Neural cell (in vitro differentiated cells): ENCODE measurements around the gene TRIM29. TPM values are rescaled to one million over a fixed set of nuclear protein-coding genes. Genes with fewer than 3 reads are reported as not detected.

Source experiments
- H2AFZ ChIP-seq: fragments of 200-600, 300-800 bp; sonication (generic), shearing (Covaris generic); 2 replicates; pipeline ENCODE4 v1.6.0; 2014; ENCODE audit warnings: low read depth, mild to moderate bottlenecking, antibody characterized with exemption, low read length, moderate library complexity
- H3F3A ChIP-seq: fragments of 200-600 bp; shearing (Covaris generic); 2 replicates; pipeline ENCODE4 v1.6.1; 2016; ENCODE audit warnings: mild to moderate bottlenecking, moderate library complexity, mixed read lengths, antibody characterized with exemption, low read length; ENCODE audit not compliant: insufficient read depth, poor library complexity, severe bottlenecking
- H3K27ac ChIP-seq: fragments of 200-600, 300-800 bp; sonication (generic), shearing (Covaris generic); 2 replicates; pipeline ENCODE4 v1.5.1; 2014; ENCODE audit warnings: mild to moderate bottlenecking, low read length, moderate library complexity
- H3K27me3 ChIP-seq: fragments of 300-800, 200-600 bp; sonication (generic), shearing (Covaris generic); 2 replicates; pipeline ENCODE4 v1.6.0; 2014; ENCODE audit warnings: mild to moderate bottlenecking, low read depth, low read length, moderate library complexity; ENCODE audit not compliant: insufficient read depth
- H3K36me3 ChIP-seq: fragments of 300-800, 200-600 bp; sonication (generic), shearing (Covaris generic); 2 replicates; pipeline ENCODE4 v1.5.1; 2014; ENCODE audit warnings: mild to moderate bottlenecking, antibody characterized with exemption, low read length, moderate library complexity; ENCODE audit not compliant: insufficient read depth
- H3K4me2 ChIP-seq: fragments of 300-800, 200-600 bp; sonication (generic), shearing (Covaris generic); 2 replicates; pipeline ENCODE4 v1.6.0; 2014; ENCODE audit warnings: mild to moderate bottlenecking, low read length
- H3K4me3 ChIP-seq: fragments of 300-800, 200-600 bp; sonication (generic), shearing (Covaris generic); 2 replicates; pipeline ENCODE4 v1.5.1; 2014; ENCODE audit warnings: mild to moderate bottlenecking, low read length, moderate library complexity
- H3K79me2 ChIP-seq: fragments of 200-600 bp; shearing (Covaris generic); replicated peaks from 2 replicates; pipeline ENCODE4 v1.6.0; 2014; ENCODE audit warnings: mild to moderate bottlenecking, low read length, moderate library complexity; ENCODE audit not compliant: insufficient read depth
- H3K9ac ChIP-seq: fragments of 300-800, 200-600 bp; sonication (generic), shearing (Covaris generic); 2 replicates; pipeline ENCODE4 v1.6.1; 2016; ENCODE audit warnings: mild to moderate bottlenecking, low read length, mixed read lengths
- H3K9me2 ChIP-seq: fragments of 200-600 bp; shearing (Covaris generic); 2 replicates; pipeline ENCODE4 v1.6.1; 2016; ENCODE audit warnings: mild to moderate bottlenecking, low read length, mixed read lengths; ENCODE audit not compliant: insufficient read depth
- H3K9me3 ChIP-seq: fragments of 200-600, 300-800 bp; sonication (generic), shearing (Covaris generic); 2 replicates; pipeline ENCODE4 v1.6.1; 2016; ENCODE audit warnings: mild to moderate bottlenecking, mixed run types, low read length, moderate library complexity, mixed read lengths
- H4K20me1 ChIP-seq: fragments of 200-600 bp; shearing (Covaris generic); 2 replicates; pipeline ENCODE4 v1.6.1; 2016; ENCODE audit warnings: mild to moderate bottlenecking, mixed run types; ENCODE audit not compliant: insufficient read depth
- EP300 ChIP-seq: fragments of 450-650 bp; conservative IDR thresholded peaks from 2 replicates; pipeline ENCODE4 v1.6.1; 2014; ENCODE audit warnings: antibody characterized with exemption, mild to moderate bottlenecking, moderate library complexity; ENCODE audit not compliant: poor library complexity, severe bottlenecking
- EZH2 ChIP-seq: fragments of 200-600, 300-800 bp; shearing (Covaris generic), sonication (generic); IDR thresholded peaks from 2 replicates; pipeline ENCODE4 v1.6.1; 2014; ENCODE audit warnings: antibody characterized with exemption, low read length, borderline replicate concordance, mild to moderate bottlenecking; ENCODE audit not compliant: insufficient read depth, poor library complexity, severe bottlenecking
- MXI1 ChIP-seq: fragments of 450-650 bp; conservative IDR thresholded peaks from 2 replicates; pipeline ENCODE4 v1.6.1; 2014; ENCODE audit warnings: antibody characterized with exemption, mild to moderate bottlenecking; ENCODE audit not compliant: poor library complexity, severe bottlenecking
- POLR2AphosphoS5 ChIP-seq: IDR thresholded peaks from 2 replicates; pipeline ENCODE4 v1.6.1; 2012
- RAD21 ChIP-seq: fragments of 450-650 bp; conservative IDR thresholded peaks from 2 replicates; pipeline ENCODE4 v1.6.1; 2014; ENCODE audit warnings: antibody characterized with exemption, mild to moderate bottlenecking, moderate library complexity
- SMC3 ChIP-seq: fragments of 450-650 bp; conservative IDR thresholded peaks from 2 replicates; pipeline ENCODE4 v1.6.1; 2014; ENCODE audit warnings: antibody characterized with exemption, mild to moderate bottlenecking, moderate library complexity; ENCODE audit not compliant: poor library complexity
- TAF1 ChIP-seq: IDR thresholded peaks from 2 replicates; pipeline ENCODE4 v1.6.1; 2012; ENCODE audit warnings: low read depth
- polyA plus RNA-seq: library from polyadenylated mRNA; depleted of rRNA; stranded (reverse); fragments of >200 nt; gene quantifications from 2 replicates; pipeline ENCODE4 v1.2.3, GENCODE V29; 2014
- TF ChIP-seq, protein P1 (sequence below): IDR thresholded peaks from 2 replicates; pipeline ENCODE4 v1.6.1; 2012; ENCODE audit warnings: borderline replicate concordance
- TF ChIP-seq, protein P2 (sequence below): fragments of 450-650 bp; IDR thresholded peaks from 2 replicates; pipeline ENCODE4 v1.5.1; 2014; ENCODE audit warnings: antibody characterized with exemption, mild to moderate bottlenecking, moderate library complexity; ENCODE audit not compliant: poor library complexity, severe bottlenecking

The TRIM29 gene
- polyA plus RNA-seq, 1 donor from 2014 or later: 0.82 TPM

DNA sequence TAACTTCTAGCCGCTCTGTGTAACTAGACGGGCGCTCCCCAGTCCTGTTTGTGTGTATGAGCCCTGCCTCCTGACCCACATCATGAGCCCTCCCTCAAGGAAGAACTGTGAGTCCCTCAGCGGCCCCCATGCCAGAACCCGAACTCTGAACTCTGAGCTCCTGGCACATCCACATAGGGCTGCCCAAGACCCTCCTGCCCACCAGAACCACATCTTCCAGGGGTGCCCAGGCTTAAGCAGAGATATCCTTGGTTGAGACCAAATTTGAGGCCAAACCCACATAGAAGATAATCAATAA lies 3.0 kb downstream of the TRIM29 start:
- H3K36me3 ChIP-seq: no peaks in the 10 kb centered on the region
- H3K9ac ChIP-seq: no peak overlapping the region
- no peak overlapping the region for H3K4me2 ChIP-seq
- no peaks in the 10 kb centered on the region for H3K9me2 ChIP-seq
- H2AFZ ChIP-seq: no peak overlapping the region
- no peaks in the 10 kb centered on the region for H3K79me2 ChIP-seq
- no peaks in the 10 kb centered on the region for H4K20me1 ChIP-seq
- H3K9me3 ChIP-seq: no peaks in the 10 kb centered on the region
- TF ChIP-seq, protein P1, sequence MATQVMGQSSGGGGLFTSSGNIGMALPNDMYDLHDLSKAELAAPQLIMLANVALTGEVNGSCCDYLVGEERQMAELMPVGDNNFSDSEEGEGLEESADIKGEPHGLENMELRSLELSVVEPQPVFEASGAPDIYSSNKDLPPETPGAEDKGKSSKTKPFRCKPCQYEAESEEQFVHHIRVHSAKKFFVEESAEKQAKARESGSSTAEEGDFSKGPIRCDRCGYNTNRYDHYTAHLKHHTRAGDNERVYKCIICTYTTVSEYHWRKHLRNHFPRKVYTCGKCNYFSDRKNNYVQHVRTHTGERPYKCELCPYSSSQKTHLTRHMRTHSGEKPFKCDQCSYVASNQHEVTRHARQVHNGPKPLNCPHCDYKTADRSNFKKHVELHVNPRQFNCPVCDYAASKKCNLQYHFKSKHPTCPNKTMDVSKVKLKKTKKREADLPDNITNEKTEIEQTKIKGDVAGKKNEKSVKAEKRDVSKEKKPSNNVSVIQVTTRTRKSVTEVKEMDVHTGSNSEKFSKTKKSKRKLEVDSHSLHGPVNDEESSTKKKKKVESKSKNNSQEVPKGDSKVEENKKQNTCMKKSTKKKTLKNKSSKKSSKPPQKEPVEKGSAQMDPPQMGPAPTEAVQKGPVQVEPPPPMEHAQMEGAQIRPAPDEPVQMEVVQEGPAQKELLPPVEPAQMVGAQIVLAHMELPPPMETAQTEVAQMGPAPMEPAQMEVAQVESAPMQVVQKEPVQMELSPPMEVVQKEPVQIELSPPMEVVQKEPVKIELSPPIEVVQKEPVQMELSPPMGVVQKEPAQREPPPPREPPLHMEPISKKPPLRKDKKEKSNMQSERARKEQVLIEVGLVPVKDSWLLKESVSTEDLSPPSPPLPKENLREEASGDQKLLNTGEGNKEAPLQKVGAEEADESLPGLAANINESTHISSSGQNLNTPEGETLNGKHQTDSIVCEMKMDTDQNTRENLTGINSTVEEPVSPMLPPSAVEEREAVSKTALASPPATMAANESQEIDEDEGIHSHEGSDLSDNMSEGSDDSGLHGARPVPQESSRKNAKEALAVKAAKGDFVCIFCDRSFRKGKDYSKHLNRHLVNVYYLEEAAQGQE: no peak
- TF ChIP-seq, protein P2, sequence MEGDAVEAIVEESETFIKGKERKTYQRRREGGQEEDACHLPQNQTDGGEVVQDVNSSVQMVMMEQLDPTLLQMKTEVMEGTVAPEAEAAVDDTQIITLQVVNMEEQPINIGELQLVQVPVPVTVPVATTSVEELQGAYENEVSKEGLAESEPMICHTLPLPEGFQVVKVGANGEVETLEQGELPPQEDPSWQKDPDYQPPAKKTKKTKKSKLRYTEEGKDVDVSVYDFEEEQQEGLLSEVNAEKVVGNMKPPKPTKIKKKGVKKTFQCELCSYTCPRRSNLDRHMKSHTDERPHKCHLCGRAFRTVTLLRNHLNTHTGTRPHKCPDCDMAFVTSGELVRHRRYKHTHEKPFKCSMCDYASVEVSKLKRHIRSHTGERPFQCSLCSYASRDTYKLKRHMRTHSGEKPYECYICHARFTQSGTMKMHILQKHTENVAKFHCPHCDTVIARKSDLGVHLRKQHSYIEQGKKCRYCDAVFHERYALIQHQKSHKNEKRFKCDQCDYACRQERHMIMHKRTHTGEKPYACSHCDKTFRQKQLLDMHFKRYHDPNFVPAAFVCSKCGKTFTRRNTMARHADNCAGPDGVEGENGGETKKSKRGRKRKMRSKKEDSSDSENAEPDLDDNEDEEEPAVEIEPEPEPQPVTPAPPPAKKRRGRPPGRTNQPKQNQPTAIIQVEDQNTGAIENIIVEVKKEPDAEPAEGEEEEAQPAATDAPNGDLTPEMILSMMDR: no peak
- TF ChIP-seq TAF1 (no peak), RAD21 (no peak), EP300 (no peak), EZH2 (no peak), SMC3 (no peak), MXI1 (no peak), POLR2AphosphoS5 (no peak)
- H3K27me3 ChIP-seq: no peaks in the 10 kb centered on the region
- no peak overlapping the region for H3K4me3 ChIP-seq
- H3K27ac ChIP-seq: no peak overlapping the region
- no peaks in the 10 kb centered on the region for H3F3A ChIP-seq

DNA sequence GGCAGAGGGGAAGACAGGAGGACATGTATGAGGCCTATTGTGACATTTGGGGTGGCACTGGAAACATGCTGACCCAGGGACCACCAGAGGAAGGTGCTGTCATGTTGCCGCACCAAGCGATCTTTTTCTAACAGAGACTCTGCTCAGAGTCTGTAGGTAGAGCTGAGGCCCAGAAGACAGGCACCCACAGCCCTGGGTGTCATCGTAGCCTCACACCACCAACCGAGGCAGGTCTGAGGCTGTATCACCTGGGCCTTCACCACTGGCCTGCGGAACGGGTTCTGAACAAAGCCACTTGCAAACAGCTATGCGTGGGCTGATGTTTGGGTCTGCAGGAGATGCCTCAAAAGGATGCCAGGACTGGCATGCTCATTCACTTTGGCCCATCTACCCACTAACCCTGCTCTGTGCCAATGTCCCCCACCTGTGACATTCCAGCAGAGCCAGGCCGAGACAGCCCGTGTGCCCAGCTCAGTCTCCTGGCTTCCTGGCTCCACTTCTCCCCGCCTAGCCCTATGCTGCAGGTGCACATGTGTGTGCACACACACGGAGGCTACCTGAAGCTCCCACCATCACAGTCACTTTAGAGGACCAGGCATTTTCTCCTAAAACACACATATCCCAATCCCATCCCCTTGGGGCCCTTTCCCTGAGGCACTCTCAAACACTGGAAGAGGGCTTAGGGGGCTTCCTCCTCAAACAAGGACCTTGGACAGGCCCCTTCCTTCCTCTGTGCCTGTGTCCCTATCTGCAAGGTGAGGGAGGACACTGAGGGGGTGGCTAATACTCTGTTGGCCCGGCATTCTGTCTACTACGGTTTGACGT lies 3.6 kb downstream of the TRIM29 start:
- no peak overlapping the region for H2AFZ ChIP-seq
- H3K79me2 ChIP-seq: no peaks in the 10 kb centered on the region
- H3K27me3 ChIP-seq: no peaks in the 10 kb centered on the region
- H3F3A ChIP-seq: no peaks in the 10 kb centered on the region
- no peaks in the 10 kb centered on the region for H3K9me2 ChIP-seq
- no peak overlapping the region for H3K9ac ChIP-seq
- TF ChIP-seq RAD21: no peak
- no peak for TF ChIP-seq MXI1
- TF ChIP-seq TAF1: no peak
- TF ChIP-seq, protein P2: no peak
- TF ChIP-seq SMC3: no peak
- TF ChIP-seq EP300: no peak
- no peak for TF ChIP-seq EZH2
- no peak for TF ChIP-seq POLR2AphosphoS5
- TF ChIP-seq, protein P1: no peak
- no peak overlapping the region for H3K27ac ChIP-seq
- H3K4me2 ChIP-seq: no peak overlapping the region
- no peaks in the 10 kb centered on the region for H3K9me3 ChIP-seq
- H3K36me3 ChIP-seq: no peaks in the 10 kb centered on the region
- H3K4me3 ChIP-seq: no peak overlapping the region
- H4K20me1 ChIP-seq: no peaks in the 10 kb centered on the region
